OCI-LY1 (cell line): ENCODE results near the gene ARAP3.

Source experiments
- H2AFZ ChIP-seq: fragments of 200-600 bp; sonication (generic), shearing (Covaris generic); 2 replicates; pipeline ENCODE4 v1.6.0; 2014; ENCODE audit warnings: antibody characterized with exemption, mild to moderate bottlenecking, low read length
- H3F3A ChIP-seq: fragments of 200-600 bp; sonication (generic), shearing (Covaris generic); 2 replicates; pipeline ENCODE4 v1.6.0; 2014; ENCODE audit warnings: mild to moderate bottlenecking, antibody characterized with exemption, low read length, moderate library complexity; ENCODE audit not compliant: insufficient read depth
- H3K27ac ChIP-seq: fragments of 200-600 bp; sonication (generic); 2 replicates; pipeline ENCODE4 v1.5.1; 2014; ENCODE audit warnings: low read length, mixed run types, mild to moderate bottlenecking, low read depth; ENCODE audit not compliant: poor library complexity, severe bottlenecking
- H3K27me3 ChIP-seq: fragments of 200-600 bp; sonication (generic); 2 replicates; pipeline ENCODE4 v1.6.0; 2014; ENCODE audit warnings: antibody characterized with exemption, mild to moderate bottlenecking, low read length, moderate library complexity; ENCODE audit not compliant: insufficient read depth
- H3K36me3 ChIP-seq: fragments of 200-600 bp; sonication (generic); 2 replicates; pipeline ENCODE4 v1.6.1; 2014; ENCODE audit warnings: mild to moderate bottlenecking, antibody characterized with exemption, low read length, moderate library complexity, mixed read lengths; ENCODE audit not compliant: insufficient read depth
- H3K4me1 ChIP-seq: fragments of 200-600 bp; sonication (generic); 2 replicates; pipeline ENCODE4 v1.5.1; 2014; ENCODE audit warnings: mild to moderate bottlenecking, low read length, moderate library complexity; ENCODE audit not compliant: insufficient read depth, severe bottlenecking
- H3K4me2 ChIP-seq: fragments of 200-600 bp; sonication (generic), shearing (Covaris generic); 2 replicates; pipeline ENCODE4 v1.6.1; 2014; ENCODE audit warnings: low read length
- H3K4me3 ChIP-seq: fragments of 200-600 bp; sonication (generic); 2 replicates; pipeline ENCODE4 v1.5.1; 2014; ENCODE audit warnings: low read length, low read depth, mild to moderate bottlenecking, mixed read lengths; ENCODE audit not compliant: poor library complexity, severe bottlenecking
- H3K79me2 ChIP-seq: fragments of 200-600 bp; shearing (Covaris generic); 2 replicates; pipeline ENCODE4 v1.6.1; 2016; ENCODE audit warnings: mixed run types, low read length, mixed read lengths; ENCODE audit not compliant: insufficient read depth
- H3K9ac ChIP-seq: fragments of 200-600 bp; sonication (generic), shearing (Covaris generic); 2 replicates; pipeline ENCODE4 v1.6.1; 2014; ENCODE audit warnings: mild to moderate bottlenecking, low read length, mixed read lengths
- H3K9me2 ChIP-seq: fragments of 200-600 bp; sonication (generic), shearing (Covaris generic); 2 replicates; pipeline ENCODE4 v1.6.1; 2014; ENCODE audit warnings: low read depth, mild to moderate bottlenecking, low read length, mixed read lengths
- H3K9me3 ChIP-seq: fragments of 200-600 bp; shearing (Covaris generic); 2 replicates; pipeline ENCODE4 v1.6.1; 2014; ENCODE audit warnings: low read length, mixed read lengths
- H4K20me1 ChIP-seq: fragments of 200-600 bp; sonication (generic), shearing (Covaris generic); 2 replicates; pipeline ENCODE4 v1.6.0; 2016; ENCODE audit warnings: mild to moderate bottlenecking, low read length; ENCODE audit not compliant: insufficient read depth
- CTCF ChIP-seq: fragments of 200-600 bp; sonication (generic), shearing (Covaris generic); IDR thresholded peaks from 2 replicates; pipeline ENCODE4 v1.5.1; 2017; ENCODE audit warnings: mild to moderate bottlenecking, antibody characterized with exemption, low read length, moderate library complexity, mixed read lengths
- EZH2 ChIP-seq: fragments of 200-600 bp; sonication (generic), shearing (Covaris generic); IDR thresholded peaks from 2 replicates; pipeline ENCODE4 v1.8.0; 2017; ENCODE audit warnings: borderline replicate concordance, mixed run types, mild to moderate bottlenecking, antibody characterized with exemption, low read length, moderate library complexity, mixed read lengths

Gene ARAP3

DNA sequence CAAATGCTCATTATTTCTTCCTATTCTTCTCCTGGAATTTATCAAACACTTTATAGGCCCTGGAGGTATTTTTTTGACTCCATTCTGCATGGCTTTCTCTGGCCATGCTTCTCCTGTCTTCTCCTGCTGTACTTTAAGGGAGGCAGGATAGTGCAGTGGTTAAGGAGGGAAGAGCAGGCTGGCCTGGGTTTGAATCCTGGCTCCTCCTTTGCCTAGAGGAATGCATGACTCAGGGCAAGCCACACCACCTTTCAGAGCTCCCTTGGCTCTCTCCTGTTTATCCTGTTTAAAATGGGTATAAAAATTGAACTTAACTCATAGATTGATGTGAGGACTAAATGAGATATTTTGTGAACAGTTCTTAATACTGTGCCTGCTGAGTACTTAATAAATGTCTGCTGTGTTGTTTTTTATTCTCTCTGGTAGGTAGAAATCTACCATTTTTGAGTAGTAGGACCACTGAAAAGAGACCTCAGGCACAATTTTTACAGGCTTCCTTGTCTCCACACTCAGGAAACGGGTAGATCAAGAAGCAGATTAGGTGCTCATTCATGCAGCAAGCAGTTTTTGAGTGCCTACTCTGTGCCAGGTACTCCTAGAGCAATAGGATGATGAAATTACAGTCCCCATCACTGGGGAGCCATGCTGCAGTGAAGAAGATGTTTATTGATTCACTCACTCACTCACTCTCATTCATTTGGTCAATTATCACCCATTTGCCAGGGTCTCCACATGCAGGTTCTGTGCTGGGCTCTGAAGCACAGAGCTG, 32.7 kb upstream of the ARAP3 start:
- Histone ChIP-seq H3K36me3 (no peaks in the 10 kb centered on the region), H3K9ac (no peak overlapping the region), H3K9me3 (no peaks in the 10 kb centered on the region), H3K4me1 (no peaks in the 10 kb centered on the region), H3K79me2 (no peaks in the 10 kb centered on the region), H3K27ac (no peak overlapping the region), H3F3A (no peaks in the 10 kb centered on the region), H3K9me2 (no peaks in the 10 kb centered on the region), H2AFZ (no peak overlapping the region), H4K20me1 (no peaks in the 10 kb centered on the region), H3K4me2 (no peak overlapping the region), H3K27me3 (no peaks in the 10 kb centered on the region), H3K4me3 (no peak overlapping the region)
- TF ChIP-seq EZH2 (no peak), CTCF (no peak)

DNA sequence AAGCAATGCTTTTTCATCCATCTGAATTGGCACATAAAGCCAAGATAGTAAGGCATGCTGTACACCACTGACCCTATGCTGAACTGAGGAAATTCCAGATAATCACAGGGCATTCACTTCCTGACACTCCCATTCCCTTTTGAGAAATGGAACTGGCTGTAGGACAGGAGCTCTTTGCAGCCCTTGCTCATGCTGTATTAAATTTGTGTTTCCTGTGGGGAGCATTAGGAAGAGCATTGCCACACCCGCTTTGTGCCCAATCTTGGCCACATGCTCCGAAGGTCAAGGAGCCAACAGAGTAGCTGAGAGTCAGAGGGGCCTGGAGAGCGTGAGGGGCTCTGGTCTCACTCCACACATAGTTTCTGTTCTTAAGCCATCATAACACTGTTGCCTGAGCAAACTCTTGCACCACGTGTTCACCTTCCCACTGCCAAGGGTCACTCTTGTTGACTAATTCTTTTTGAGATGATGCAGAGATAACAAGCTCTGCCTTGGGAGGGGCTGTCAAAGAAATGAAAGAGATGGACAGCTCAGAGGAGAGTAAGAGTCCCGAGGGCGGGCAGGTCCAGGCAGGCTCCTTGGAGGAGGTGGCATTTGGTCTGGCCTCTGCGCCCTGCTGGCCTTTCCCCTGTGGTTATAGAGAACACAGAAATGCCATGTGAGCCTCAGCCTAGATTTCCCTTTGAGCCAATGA, 31.7 kb upstream of the ARAP3 start:
- Histone ChIP-seq H3K4me2 (no peak overlapping the region), H3K27ac (no peak overlapping the region), H3K4me1 (no peaks in the 10 kb centered on the region)

DNA sequence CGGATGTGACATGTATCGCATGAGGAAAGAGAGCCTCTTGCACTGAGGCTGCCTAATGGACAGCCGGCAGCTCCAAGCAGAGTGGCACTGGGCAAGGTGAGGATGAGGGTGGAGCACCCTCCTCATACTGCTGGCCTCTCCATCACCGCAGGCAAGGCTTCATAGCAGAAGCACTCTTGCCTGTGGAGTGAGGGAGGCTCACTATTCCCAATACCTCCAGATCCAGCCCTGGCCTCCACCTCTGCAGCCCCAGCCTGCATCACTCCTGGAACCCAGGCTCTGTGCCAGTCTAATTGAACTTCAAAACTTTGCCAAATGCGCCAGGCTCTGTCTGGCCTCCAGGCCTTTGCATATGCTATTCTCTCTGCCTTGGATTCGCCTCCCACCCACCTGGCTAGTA, 29.7 kb upstream of the ARAP3 start:
- H3F3A ChIP-seq: no peaks in the 10 kb centered on the region
- no peaks in the 10 kb centered on the region for H4K20me1 ChIP-seq
- H3K79me2 ChIP-seq: no peaks in the 10 kb centered on the region
- no peak overlapping the region for H3K9ac ChIP-seq
- no peaks in the 10 kb centered on the region for H3K4me1 ChIP-seq
- H3K9me2 ChIP-seq: no peaks in the 10 kb centered on the region
- H3K27ac ChIP-seq: no peak overlapping the region
- H3K4me3 ChIP-seq: no peak overlapping the region
- no peaks in the 10 kb centered on the region for H3K36me3 ChIP-seq
- no peaks in the 10 kb centered on the region for H3K9me3 ChIP-seq
- no peak overlapping the region for H3K4me2 ChIP-seq
- no peak for TF ChIP-seq EZH2
- no peak overlapping the region for H2AFZ ChIP-seq
- H3K27me3 ChIP-seq: no peaks in the 10 kb centered on the region

More for the DNA sequence above, 31.7 kb upstream of the ARAP3 start:
- H3F3A ChIP-seq: no peaks in the 10 kb centered on the region
- H4K20me1 ChIP-seq: no peaks in the 10 kb centered on the region
- H3K27me3 ChIP-seq: no peaks in the 10 kb centered on the region
- no peaks in the 10 kb centered on the region for H3K36me3 ChIP-seq
- TF ChIP-seq EZH2: no peak
- no peak for TF ChIP-seq CTCF
- no peak overlapping the region for H3K4me3 ChIP-seq
- H3K9me3 ChIP-seq: no peaks in the 10 kb centered on the region
- H3K9me2 ChIP-seq: no peaks in the 10 kb centered on the region
- H3K79me2 ChIP-seq: no peaks in the 10 kb centered on the region
- H3K9ac ChIP-seq: no peak overlapping the region
- no peak overlapping the region for H2AFZ ChIP-seq
